Measurements from ENCODE around the gene MSANTD3. TPM values are rescaled to one million over a fixed set of nuclear protein-coding genes. Genes with fewer than 3 reads are reported as not detected.

Gene MSANTD3
- total and polyA plus RNA-seq, 2 experiments from 2014 or later: 19.7 to 34.5 TPM

DNA sequence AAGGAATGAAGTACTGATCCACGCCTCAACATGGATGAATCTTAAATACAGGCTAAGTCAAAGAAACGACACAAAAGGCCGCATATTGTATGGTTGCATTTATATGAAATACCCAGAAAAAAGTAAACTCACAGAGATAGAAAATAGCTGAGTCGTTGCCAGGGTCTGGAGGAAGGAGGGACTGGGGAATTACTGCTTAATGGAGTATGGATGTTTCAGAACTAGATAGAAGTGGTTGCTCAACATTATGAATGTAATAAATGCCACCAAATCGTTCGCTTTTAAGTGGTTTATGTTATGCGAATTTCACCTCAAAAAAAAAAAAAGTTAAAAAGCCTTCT, 784 bp upstream of the MSANTD3 start:
- Mint-ChIP-seq H3K27ac (peak overlapping the region; percentile 98), H3K4me3 (peak overlapping the region; percentile 88), H3K27me3 (ENCODE audit: insufficient read depth, low read depth, poor library complexity) (peaks cover 13% of the 10 kb centered on the region), H3K36me3 (ENCODE audit: low read depth) (peaks cover 12% of the 10 kb centered on the region; the same call in 2 of the 3 replicates), H3K4me1 (peaks cover 31% of the 10 kb centered on the region), H3K9me3 (no peaks in the 10 kb centered on the region)
- peaks cover 4% of the 10 kb centered on the region; the same call in 1 of the 2 replicates for H3F3A ChIP-seq (replicated peaks; ENCODE audit: low read depth)
- H4K20me1 ChIP-seq (replicated peaks; ENCODE audit: insufficient read depth): 0 out of 2 replicates have a peak, but pooled peaks cover 5% of the 10 kb centered on the region
- no peak for ATAC-seq
- H3K4me2 ChIP-seq: peak overlapping the region; percentile 91
- H3K79me2 ChIP-seq (replicated peaks; ENCODE audit: insufficient read depth): peaks cover 35% of the 10 kb centered on the region
- H3K36me3 ChIP-seq (ENCODE audit: insufficient read depth): no peaks in the 10 kb centered on the region
- no peaks in the 10 kb centered on the region for H3K27me3 ChIP-seq (ENCODE audit: insufficient read depth)
- peaks cover 18% of the 10 kb centered on the region for H3K4me1 ChIP-seq (ENCODE audit: insufficient read depth)
- H3K4me3 ChIP-seq: peak overlapping the region; percentile 92
- H3K27ac ChIP-seq (ENCODE audit: low read depth): peak overlapping the region; percentile 90
- no peaks in the 10 kb centered on the region for H3K9me2 ChIP-seq (ENCODE audit: insufficient read depth)
- no peak for DNase-seq (ENCODE audit: low spot score)
- H2AFZ ChIP-seq: peak overlapping the region; percentile 94
- TF ChIP-seq, protein P1, sequence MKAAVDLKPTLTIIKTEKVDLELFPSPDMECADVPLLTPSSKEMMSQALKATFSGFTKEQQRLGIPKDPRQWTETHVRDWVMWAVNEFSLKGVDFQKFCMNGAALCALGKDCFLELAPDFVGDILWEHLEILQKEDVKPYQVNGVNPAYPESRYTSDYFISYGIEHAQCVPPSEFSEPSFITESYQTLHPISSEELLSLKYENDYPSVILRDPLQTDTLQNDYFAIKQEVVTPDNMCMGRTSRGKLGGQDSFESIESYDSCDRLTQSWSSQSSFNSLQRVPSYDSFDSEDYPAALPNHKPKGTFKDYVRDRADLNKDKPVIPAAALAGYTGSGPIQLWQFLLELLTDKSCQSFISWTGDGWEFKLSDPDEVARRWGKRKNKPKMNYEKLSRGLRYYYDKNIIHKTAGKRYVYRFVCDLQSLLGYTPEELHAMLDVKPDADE (IDR thresholded peaks at IDR 0.05): no peak
- TF ChIP-seq CREB1 (CRISPR knock-in tag; IDR thresholded peaks at IDR 0.05; ENCODE audit: low read depth) (no peak), ZNF331 (CRISPR knock-in tag; IDR thresholded peaks at IDR 0.05; ENCODE audit: low read depth) (no peak), STAT1 (IDR thresholded peaks at IDR 0.05; ENCODE audit: unreplicated experiment) (no peak), REST (IDR thresholded peaks at IDR 0.05; ENCODE audit: unreplicated experiment) (no peak), POLR2AphosphoS5 (IDR thresholded peaks at IDR 0.05; ENCODE audit: low read depth) (no peak), EZH2 (IDR thresholded peaks at IDR 0.05; ENCODE audit: low read depth, unreplicated experiment) (no peak), EZH2phosphoT487 (IDR thresholded peaks at IDR 0.05; ENCODE audit: unreplicated experiment) (no peak), ZNF114 (CRISPR knock-in tag; IDR thresholded peaks at IDR 0.05) (no peak), JUNB (IDR thresholded peaks at IDR 0.05; ENCODE audit: unreplicated experiment) (no peak), NANOG (IDR thresholded peaks at IDR 0.05; ENCODE audit: borderline replicate concordance) (no peak)
- TF ChIP-seq, protein P2, sequence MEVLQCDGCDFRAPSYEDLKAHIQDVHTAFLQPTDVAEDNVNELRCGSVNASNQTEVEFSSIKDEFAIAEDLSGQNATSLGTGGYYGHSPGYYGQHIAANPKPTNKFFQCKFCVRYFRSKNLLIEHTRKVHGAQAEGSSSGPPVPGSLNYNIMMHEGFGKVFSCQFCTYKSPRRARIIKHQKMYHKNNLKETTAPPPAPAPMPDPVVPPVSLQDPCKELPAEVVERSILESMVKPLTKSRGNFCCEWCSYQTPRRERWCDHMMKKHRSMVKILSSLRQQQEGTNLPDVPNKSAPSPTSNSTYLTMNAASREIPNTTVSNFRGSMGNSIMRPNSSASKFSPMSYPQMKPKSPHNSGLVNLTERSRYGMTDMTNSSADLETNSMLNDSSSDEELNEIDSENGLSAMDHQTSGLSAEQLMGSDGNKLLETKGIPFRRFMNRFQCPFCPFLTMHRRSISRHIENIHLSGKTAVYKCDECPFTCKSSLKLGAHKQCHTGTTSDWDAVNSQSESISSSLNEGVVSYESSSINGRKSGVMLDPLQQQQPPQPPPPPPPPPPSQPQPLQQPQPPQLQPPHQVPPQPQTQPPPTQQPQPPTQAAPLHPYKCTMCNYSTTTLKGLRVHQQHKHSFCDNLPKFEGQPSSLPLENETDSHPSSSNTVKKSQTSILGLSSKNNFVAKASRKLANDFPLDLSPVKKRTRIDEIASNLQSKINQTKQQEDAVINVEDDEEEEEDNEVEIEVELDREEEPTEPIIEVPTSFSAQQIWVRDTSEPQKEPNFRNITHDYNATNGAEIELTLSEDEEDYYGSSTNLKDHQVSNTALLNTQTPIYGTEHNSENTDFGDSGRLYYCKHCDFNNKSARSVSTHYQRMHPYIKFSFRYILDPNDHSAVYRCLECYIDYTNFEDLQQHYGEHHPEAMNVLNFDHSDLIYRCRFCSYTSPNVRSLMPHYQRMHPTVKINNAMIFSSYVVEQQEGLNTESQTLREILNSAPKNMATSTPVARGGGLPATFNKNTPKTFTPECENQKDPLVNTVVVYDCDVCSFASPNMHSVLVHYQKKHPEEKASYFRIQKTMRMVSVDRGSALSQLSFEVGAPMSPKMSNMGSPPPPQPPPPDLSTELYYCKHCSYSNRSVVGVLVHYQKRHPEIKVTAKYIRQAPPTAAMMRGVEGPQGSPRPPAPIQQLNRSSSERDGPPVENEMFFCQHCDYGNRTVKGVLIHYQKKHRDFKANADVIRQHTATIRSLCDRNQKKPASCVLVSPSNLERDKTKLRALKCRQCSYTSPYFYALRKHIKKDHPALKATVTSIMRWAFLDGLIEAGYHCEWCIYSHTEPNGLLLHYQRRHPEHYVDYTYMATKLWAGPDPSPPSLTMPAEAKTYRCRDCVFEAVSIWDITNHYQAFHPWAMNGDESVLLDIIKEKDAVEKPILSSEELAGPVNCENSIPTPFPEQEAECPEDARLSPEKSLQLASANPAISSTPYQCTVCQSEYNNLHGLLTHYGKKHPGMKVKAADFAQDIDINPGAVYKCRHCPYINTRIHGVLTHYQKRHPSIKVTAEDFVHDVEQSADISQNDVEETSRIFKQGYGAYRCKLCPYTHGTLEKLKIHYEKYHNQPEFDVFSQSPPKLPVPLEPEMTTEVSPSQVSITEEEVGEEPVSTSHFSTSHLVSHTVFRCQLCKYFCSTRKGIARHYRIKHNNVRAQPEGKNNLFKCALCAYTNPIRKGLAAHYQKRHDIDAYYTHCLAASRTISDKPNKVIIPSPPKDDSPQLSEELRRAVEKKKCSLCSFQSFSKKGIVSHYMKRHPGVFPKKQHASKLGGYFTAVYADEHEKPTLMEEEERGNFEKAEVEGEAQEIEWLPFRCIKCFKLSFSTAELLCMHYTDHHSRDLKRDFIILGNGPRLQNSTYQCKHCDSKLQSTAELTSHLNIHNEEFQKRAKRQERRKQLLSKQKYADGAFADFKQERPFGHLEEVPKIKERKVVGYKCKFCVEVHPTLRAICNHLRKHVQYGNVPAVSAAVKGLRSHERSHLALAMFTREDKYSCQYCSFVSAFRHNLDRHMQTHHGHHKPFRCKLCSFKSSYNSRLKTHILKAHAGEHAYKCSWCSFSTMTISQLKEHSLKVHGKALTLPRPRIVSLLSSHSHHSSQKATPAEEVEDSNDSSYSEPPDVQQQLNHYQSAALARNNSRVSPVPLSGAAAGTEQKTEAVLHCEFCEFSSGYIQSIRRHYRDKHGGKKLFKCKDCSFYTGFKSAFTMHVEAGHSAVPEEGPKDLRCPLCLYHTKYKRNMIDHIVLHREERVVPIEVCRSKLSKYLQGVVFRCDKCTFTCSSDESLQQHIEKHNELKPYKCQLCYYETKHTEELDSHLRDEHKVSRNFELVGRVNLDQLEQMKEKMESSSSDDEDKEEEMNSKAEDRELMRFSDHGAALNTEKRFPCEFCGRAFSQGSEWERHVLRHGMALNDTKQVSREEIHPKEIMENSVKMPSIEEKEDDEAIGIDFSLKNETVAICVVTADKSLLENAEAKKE (CRISPR knock-in tag; IDR thresholded peaks at IDR 0.05): no peak

Measured in GM23338 (cell line).